Gastroesophageal sphincter (tissue), 4 donors: ENCODE results near the gene SPSB4. TPM values are rescaled to one million over a fixed set of nuclear protein-coding genes. Genes with fewer than 3 reads are reported as not detected.

Experiments
- ATAC-seq: fragments of 150-250 bp; one replicate; pipeline ENCODE4 v1.9.1; 2016; ENCODE audit warnings: mild to moderate bottlenecking, moderate library complexity
- H3K27ac ChIP-seq, 4 donors: fragments of 200-600 bp; sonication (generic) in 3 of 4; 1 replicate in 3 of 4; 2 replicates in 1 of 4; pipeline ENCODE4 v1.5.1; 2016 to 2019
- H3K27me3 ChIP-seq: fragments of 200-600 bp; sonication (generic); one replicate; pipeline ENCODE4 v1.5.1; 2019
- H3K36me3 ChIP-seq, 2 donors: fragments of 200-600 bp; sonication (generic); one replicate each; pipeline ENCODE4 v1.5.1; 2019; ENCODE audit warnings: control low read depth in 1 of 2
- H3K4me1 ChIP-seq, 3 donors: fragments of 200-600 bp; sonication (generic); 1 replicate in 2 of 3; 2 replicates in 1 of 3; pipeline ENCODE4 v1.5.1; 2016 to 2019; ENCODE audit warnings: control low read depth in 2 of 3
- H3K4me3 ChIP-seq, 2 donors: fragments of 200-600 bp; sonication (generic); one replicate each; pipeline ENCODE4 v1.5.1; 2019; ENCODE audit warnings: mild to moderate bottlenecking in 1 of 2, moderate library complexity in 1 of 2
- H3K9me3 ChIP-seq, 3 donors: fragments of 200-600 bp; sonication (generic); one replicate each; pipeline ENCODE4 v1.5.1; 2017 to 2019; ENCODE audit warnings: control low read depth in 2 of 3
- EP300 ChIP-seq: sonication (generic); formaldehyde crosslinking; IDR thresholded peaks from one replicate; pipeline ENCODE4 v1.6.1; 2017; ENCODE audit warnings: antibody characterized with exemption, mild to moderate bottlenecking
- POLR2A ChIP-seq, 2 donors: fragments of 450-650 bp; IDR thresholded peaks; one replicate each; pipeline ENCODE4 v1.6.1; 2017; ENCODE audit warnings: antibody characterized with exemption in 2 of 2, mild to moderate bottlenecking in 2 of 2, moderate library complexity in 1 of 2
- POLR2AphosphoS5 ChIP-seq: sonication (generic); formaldehyde crosslinking; IDR thresholded peaks from one replicate; pipeline ENCODE4 v1.6.1; 2017; ENCODE audit warnings: antibody characterized with exemption
- WGBS, 2 donors: methylation state at CpG; one replicate each; pipeline ENCODE4 v1.1.5; 2018; ENCODE audit warnings: low coverage in 1 of 2; 5-methylcytosine and 5-hydroxymethylcytosine counted together
- total RNA-seq, 4 donors: library from RNA; depleted of rRNA; stranded (reverse); fragments of >200 nt; gene quantifications; one replicate each; pipeline ENCODE4 v1.1.0, GENCODE V29; 2016
- TF ChIP-seq, protein P1 (sequence below), 4 experiments: fragments of 200-600 bp in 2 of 4; fragments of 450-650 bp in 2 of 4; sonication (generic) in 1 of 4; IDR thresholded peaks; one replicate each; pipeline ENCODE4 v1.5.1; 2017 to 2019; ENCODE audit warnings: antibody characterized with exemption in 4 of 4, mild to moderate bottlenecking in 2 of 4, moderate library complexity in 2 of 4

The SPSB4 gene
- total RNA-seq, 4 donors from 2014 or later, result 0.22 to 3.4 (median 1.2) TPM

DNA sequence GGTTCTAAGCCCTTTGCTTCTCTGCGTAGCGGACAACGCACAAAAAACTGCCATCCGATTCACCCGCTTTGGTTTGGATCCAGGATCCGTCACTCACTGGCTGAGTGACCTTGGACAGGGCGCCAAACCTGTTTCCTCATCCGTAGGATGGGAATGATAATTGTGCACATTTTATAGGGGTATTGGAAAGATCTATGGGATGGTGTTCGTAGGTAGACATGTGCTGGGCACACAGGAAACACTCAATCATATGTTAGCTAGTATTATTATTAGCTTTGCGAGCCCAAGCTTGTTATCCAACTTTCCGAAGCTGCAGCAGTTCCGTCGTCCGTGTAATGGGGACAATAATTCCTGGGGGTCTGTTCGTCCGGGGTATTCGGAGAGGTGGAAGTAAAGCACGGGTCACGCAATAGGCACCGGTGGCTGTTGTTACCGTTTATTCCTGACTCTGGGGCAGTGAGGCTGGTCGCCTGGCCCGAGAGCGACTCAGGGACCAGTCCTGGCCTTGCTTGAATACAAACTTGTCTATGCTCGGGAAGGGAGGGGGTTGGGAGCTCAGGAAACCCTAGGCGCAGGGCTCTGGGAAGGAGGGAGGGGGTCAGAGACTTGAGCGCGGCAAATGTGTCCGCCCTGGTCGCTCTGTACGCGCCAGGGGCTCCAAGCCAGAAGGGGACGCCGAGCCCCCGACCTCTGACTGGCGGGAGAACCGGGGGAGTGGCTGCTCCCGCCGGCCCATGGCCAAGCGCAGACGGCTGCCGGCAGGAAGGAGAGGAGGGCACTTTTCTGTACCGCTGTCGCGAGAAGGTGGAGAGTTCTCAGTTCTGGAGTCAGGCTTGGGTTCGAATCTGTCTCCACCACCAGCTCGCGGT lies 1.3 kb downstream of the SPSB4 start:
- Histone ChIP-seq H3K36me3 (no peaks in the 10 kb centered on the region), H3K4me1 (peaks cover 0 to 29% (median 21%) of the 10 kb centered on the region in 3 donors), H3K9me3 (no peaks in the 10 kb centered on the region), H3K27ac (peak overlapping the region in 2 of 4 donors; percentile 70 to 73), H3K4me3 (peak overlapping the region; percentile 17 to 64), H3K27me3 (peaks cover 51% of the 10 kb centered on the region)
- TF ChIP-seq POLR2AphosphoS5 (no peak), POLR2A (IDR thresholded peaks at IDR 0.05) (no peak), EP300 (no peak)
- TF ChIP-seq, protein P1, sequence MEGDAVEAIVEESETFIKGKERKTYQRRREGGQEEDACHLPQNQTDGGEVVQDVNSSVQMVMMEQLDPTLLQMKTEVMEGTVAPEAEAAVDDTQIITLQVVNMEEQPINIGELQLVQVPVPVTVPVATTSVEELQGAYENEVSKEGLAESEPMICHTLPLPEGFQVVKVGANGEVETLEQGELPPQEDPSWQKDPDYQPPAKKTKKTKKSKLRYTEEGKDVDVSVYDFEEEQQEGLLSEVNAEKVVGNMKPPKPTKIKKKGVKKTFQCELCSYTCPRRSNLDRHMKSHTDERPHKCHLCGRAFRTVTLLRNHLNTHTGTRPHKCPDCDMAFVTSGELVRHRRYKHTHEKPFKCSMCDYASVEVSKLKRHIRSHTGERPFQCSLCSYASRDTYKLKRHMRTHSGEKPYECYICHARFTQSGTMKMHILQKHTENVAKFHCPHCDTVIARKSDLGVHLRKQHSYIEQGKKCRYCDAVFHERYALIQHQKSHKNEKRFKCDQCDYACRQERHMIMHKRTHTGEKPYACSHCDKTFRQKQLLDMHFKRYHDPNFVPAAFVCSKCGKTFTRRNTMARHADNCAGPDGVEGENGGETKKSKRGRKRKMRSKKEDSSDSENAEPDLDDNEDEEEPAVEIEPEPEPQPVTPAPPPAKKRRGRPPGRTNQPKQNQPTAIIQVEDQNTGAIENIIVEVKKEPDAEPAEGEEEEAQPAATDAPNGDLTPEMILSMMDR (IDR thresholded peaks at IDR 0.05), result no peak
- 2 to 5% methylated on average over 3 to 16 of the region's 48 CpGs for WGBS, 2 donors
- ATAC-seq, result peak; percentile 15

GRCh38 chr3:141055136-141055535 lies 4.0 kb downstream of the SPSB4 start:
- Histone ChIP-seq H3K4me3 (no peak overlapping the region), H3K27me3 (peaks cover 41% of the 10 kb centered on the region), H3K4me1 (peaks cover 0 to 29% (median 21%) of the 10 kb centered on the region in 3 donors), H3K36me3 (no peaks in the 10 kb centered on the region), H3K27ac (no peak overlapping the region), H3K9me3 (no peaks in the 10 kb centered on the region)
- TF ChIP-seq POLR2AphosphoS5 (no peak), EP300 (no peak), POLR2A (IDR thresholded peaks at IDR 0.05) (no peak)
- TF ChIP-seq, protein P1 (IDR thresholded peaks at IDR 0.05), result no peak
- WGBS, 2 donors, result 90 to 93% methylated on average over 3 to 5 of the region's 5 CpGs
- no peak for ATAC-seq

DNA sequence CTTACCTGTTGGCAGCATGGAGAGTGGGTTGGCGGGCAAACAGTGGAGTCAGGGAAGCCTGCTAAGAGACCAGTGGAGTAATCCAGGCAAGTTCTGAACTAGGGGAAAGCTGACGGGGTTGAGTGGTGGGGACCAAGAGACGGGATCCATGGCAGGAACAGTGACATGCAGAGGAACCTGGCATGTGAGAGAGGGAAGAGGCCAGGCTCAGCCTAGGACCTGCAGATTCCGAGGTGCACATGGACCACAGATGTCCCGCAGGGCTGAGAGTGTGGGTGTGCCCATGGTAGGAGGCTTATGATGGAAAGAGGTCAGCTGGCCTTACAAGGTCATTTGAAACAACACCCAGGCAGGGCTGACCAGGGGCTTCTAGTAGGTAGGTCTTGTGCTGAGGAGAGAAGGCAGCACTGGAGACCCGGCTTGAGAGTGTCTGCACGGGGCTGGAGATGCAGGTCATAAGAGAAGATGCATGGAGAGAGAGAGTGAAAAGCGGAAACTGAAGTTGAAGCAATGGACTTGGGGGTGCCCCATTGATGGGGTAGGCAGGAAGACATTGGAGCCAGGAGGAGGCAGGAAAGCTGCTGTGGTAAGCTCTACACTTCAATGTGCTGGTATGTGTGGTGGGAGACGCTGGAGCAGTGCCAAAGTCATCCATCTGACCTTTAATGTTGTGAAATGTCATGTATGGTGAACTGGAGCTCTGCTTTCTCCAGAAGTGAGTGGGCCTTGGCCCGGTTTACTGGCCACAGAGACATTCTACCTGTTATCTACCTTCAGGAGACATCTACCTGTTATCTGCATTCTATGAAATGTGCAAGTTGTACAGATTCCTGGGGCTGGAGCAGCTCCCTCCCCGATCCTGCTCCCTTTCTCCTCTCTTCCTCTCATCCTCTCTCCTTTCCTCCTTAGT lies 4.6 kb downstream of the SPSB4 start:
- Histone ChIP-seq H3K36me3 (no peaks in the 10 kb centered on the region), H3K9me3 (no peaks in the 10 kb centered on the region), H3K4me1 (peaks cover 0 to 25% (median 17%) of the 10 kb centered on the region in 3 donors), H3K27me3 (peaks cover 35% of the 10 kb centered on the region), H3K27ac (no peak overlapping the region), H3K4me3 (no peak overlapping the region)
- ATAC-seq, result no peak
- TF ChIP-seq POLR2AphosphoS5 (no peak), POLR2A (IDR thresholded peaks at IDR 0.05) (no peak), EP300 (no peak)
- TF ChIP-seq, protein P1 (IDR thresholded peaks at IDR 0.05), result no peak
- WGBS, 2 donors, result 83 to 86% methylated on average over 6 to 11 of the region's 11 CpGs

GRCh38 chr3:141056751-141057171 lies 5.6 kb downstream of the SPSB4 start:
- Histone ChIP-seq H3K4me3 (no peak overlapping the region), H3K9me3 (no peaks in the 10 kb centered on the region), H3K4me1 (peaks cover 0 to 15% (median 10%) of the 10 kb centered on the region in 3 donors), H3K27ac (no peak overlapping the region), H3K27me3 (peaks cover 26% of the 10 kb centered on the region), H3K36me3 (no peaks in the 10 kb centered on the region)
- 80% methylated on average over 1 of the region's 7 CpGs; no CpG with 5 or more reads in 1 of the 2 donors for WGBS, 2 donors
- TF ChIP-seq, protein P1 (IDR thresholded peaks at IDR 0.05), result no peak
- TF ChIP-seq POLR2AphosphoS5 (no peak), EP300 (no peak)
- ATAC-seq, result no peak
